Body of pancreas (tissue), 4 donors: Measurements from ENCODE around the gene AGPAT3.

Experiments
- POLR2A ChIP-seq, 3 donors: fragments of 450-650 bp; IDR thresholded peaks; one replicate each; pipeline ENCODE4 v1.6.1; 2016; ENCODE audit warnings: antibody characterized with exemption in 3 of 3, mild to moderate bottlenecking in 2 of 3
- TF ChIP-seq, protein P1 (sequence below), 7 experiments: fragments of 450-650 bp in 4 of 7; fragments of 200-600 bp in 3 of 7; sonication (generic) in 3 of 7; IDR thresholded peaks; one replicate each; pipeline ENCODE4 v1.5.1; 2016 to 2019; ENCODE audit warnings: antibody characterized with exemption in 7 of 7

DNA sequence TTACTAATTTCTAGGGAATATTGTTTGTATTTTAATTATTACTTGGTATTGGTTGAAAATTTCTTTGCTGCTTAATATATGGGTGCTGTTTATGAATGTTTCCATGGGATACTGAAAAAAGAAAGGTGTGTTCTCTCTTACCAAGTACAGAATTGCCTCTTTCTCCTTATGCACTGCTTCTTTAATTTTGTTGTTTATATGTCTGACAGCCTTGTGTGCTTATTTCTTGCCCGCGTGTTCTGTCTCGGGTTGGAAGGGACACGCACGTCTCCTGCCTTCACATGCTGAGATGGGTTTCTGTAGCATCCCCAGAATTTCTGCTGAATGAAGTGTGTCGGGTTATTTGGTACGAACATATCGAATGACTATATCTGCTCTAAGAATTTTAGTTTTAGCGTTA, 51.1 kb downstream of the AGPAT3 start:
- TF ChIP-seq, protein P1, sequence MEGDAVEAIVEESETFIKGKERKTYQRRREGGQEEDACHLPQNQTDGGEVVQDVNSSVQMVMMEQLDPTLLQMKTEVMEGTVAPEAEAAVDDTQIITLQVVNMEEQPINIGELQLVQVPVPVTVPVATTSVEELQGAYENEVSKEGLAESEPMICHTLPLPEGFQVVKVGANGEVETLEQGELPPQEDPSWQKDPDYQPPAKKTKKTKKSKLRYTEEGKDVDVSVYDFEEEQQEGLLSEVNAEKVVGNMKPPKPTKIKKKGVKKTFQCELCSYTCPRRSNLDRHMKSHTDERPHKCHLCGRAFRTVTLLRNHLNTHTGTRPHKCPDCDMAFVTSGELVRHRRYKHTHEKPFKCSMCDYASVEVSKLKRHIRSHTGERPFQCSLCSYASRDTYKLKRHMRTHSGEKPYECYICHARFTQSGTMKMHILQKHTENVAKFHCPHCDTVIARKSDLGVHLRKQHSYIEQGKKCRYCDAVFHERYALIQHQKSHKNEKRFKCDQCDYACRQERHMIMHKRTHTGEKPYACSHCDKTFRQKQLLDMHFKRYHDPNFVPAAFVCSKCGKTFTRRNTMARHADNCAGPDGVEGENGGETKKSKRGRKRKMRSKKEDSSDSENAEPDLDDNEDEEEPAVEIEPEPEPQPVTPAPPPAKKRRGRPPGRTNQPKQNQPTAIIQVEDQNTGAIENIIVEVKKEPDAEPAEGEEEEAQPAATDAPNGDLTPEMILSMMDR (IDR thresholded peaks at IDR 0.05): no peak
- TF ChIP-seq POLR2A (IDR thresholded peaks at IDR 0.05): no peak
